ENCODE data around the gene ESRRG. TPM values are rescaled to one million over a fixed set of nuclear protein-coding genes. Genes with fewer than 3 reads are reported as not detected.

ESRRG gene
- total RNA-seq, 1 donor from 2014 or later, result not detected

DNA sequence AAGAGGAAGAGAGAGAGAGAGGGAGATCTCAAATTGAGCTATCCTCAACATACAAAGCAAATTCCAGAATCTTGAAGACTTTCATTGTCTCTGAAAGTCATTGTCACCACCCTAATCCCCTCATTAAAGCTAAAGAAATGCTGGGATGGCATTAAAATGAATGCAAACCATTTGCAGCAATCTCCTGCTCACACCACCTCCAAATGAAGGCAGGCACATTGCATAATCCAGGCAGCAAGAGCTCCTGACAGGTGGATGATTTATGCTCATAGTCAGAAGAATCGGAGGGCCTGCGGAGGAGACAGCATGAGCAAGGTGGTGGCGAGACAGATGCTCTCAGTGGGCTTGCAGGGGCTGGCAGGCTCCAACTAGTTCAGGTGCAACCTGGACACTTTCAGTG is 90.2 kb downstream of the ESRRG start:
- DNase-seq (ENCODE audit: low read depth in 2 of 2), result no peak

DNA sequence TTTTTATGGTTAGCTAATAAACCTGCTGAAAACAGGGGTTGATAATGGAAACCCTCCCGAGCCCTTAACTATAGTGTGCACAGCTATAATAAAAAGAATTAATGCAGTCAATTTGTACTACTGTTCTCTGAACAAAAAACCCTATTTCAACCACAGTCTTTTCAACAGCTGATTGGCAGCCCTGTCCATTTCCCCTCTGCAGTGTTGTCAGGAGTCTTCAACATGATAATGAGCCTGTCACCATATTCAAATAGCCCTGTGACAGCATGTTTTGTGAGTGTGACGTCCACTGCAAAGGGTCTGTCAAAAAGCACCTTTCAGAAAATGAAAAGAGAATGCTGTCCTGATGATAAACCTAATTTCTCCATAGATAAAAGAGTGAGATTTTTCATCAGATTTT is 92.7 kb downstream of the ESRRG start:
- DNase-seq (ENCODE audit: low read depth in 2 of 2), result no peak

DNA sequence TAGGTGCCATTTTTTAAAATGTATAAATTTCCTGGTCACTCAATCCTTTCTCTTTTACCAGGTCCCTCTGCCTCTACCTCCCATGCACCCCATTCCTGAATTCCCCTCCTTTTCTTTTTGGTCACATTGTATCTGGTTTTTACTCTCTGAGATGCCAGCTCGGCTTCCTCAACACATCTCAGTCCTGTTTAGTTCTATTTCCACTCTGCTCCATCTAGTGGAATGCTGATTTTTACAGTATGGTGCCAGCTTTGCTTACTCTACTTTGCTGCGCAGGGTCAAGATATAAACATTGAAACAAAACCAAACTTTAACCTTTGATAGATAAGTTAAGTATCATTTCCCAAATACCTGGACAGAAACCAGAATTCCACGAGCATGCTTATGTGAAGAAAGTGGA is 96.0 kb downstream of the ESRRG start:
- DNase-seq (ENCODE audit: low read depth in 2 of 2), result no peak

DNA sequence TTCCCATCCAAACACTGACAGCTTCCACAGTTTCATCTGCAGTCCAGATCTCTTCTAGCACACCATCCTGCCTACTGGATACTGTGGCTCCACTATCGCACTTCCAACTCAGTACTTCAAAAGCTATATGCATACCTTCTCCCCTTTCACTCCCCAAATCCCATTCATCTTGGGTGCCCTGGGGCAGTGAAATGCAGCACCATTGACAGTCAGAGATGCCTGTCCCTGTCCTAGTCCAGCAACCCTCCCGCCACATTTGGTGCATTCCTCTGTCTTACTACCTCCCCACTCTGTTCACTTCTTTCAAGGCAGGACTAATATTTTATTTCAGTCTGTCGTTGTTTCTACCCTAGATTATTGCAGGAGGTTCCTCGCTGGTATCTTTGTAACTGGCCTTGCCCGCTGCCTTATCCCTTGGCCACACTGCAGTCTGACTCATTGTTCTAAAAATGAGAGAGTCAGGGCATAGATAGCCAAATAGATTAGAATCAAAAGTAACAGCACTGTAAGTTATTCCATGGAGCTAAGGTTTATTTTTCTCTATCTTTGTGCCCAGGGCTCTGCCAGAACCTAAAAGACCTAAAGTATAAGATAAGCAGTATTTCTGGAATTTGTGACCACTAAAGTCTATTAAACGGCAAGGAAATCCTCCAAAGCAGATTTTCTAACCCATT is 96.7 kb downstream of the ESRRG start:
- no peak for DNase-seq (ENCODE audit: low read depth in 2 of 2)

DNA sequence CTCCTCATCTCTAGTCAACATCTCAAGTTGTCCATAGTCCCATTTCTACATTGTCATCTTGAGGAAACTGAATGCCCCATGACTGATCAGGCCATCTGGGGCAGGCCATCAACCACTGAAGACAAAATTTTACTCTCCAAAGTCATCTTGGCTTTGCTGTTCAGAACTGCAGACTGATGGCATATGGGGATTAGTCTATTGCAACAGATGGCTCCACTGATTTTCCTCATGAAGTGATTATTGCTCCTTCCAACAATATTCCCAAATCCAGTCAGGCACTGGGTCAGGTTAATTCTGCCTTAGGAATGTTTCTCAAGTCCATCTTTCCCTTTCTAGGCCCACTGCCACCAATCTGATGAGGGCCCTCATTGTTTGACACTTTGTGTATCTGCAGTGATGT is 101.7 kb downstream of the ESRRG start:
- no peak for DNase-seq (ENCODE audit: low read depth in 2 of 2)

DNA sequence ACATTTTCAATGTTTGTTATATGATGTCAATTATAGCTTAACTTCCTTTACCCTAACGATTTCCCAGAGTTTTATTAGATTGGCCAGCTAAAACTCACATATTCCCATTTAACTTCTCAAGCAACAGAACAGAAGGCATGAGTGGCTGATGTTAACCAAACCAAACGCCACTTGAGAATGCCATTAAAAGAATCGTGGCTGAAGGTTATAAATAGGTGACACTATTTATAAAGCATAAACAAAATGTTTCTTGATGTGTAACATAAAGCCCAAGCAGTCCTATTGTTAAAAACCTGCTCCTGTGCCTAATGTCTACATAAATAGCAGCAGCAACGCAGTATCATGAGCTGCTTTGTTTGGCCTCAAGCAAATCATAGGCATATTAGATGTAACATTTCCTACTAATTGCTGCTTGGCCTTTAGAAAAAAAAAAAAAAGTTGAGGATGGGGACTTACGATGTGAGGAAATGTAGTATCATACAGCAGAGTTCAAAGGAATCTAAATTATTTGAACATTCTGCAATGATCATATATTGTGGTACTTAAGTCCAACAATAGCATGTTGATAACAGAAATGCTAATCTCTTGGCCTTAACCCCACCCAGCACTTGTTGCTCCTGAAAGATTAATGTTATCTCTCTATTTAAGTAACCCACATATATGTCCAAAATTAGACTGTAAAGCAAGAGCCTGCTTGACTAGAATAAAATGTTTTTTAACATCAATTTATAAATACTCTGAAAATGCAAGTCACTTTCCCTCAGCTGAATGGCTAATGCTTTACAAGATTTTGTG is 106.0 kb downstream of the ESRRG start:
- DNase-seq (ENCODE audit: low read depth in 2 of 2), result no peak

DNA sequence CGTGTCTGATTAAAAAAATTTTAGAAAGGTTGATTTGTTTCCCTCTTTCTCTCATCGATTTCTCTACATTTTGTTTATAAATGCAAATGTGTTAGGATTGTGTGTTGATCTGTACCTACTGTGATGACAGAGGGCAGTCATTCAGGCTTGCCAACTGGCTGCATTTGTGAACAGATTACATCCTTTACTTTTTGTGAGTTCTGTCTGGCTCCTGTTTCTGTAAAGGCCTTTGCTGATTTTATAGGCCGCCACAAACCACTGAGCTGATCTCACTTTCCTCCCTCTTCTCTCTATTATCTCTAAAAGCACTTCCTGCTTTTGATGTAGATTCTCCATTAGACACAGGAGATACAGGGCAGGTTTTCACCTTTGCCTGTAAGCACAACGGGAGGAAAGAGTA is 106.8 kb downstream of the ESRRG start:
- no peak for DNase-seq (ENCODE audit: low read depth in 2 of 2)

DNA sequence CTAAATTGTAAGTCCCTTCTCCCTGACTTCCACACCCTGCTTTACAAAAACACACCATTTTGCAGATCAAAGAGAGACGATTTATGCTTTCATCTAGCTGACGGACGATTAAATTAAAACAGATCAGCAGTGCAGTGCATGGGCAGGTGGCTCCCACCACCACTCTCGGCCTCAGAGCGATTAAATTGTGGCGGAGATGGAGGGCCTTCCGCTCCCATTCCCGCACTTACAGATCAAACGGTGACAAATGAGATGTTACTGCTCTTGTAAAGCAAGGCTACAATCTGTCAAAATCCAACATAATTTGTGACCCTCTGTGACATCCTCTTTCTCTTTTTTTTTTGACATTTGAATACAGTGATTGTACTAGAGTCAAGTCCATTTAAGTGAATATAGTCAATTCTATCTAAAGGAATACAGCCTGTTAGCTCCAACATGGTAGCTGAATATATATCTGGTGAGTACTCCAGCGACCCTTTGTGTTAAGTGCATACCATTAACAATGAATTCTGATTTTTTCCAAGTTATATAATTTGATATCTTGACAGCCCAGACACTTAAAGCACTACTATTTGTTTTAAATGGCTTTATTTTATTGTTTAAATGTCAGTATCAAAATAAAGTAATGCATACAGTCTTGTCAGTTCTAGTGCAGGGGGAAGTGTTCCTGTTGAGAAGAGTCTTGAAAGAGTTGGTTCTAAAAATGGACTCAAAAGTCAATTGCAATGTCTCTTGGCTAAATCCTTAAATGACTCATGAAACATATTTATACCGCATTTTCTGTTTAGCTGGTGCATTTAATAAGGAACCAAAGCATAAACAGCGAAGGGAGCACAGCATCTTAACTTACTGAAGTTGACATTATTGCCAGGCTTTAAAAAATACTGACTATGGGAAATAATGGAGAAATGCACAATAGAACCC is 109.0 kb downstream of the ESRRG start:
- DNase-seq (ENCODE audit: low read depth in 2 of 2), result no peak

DNA sequence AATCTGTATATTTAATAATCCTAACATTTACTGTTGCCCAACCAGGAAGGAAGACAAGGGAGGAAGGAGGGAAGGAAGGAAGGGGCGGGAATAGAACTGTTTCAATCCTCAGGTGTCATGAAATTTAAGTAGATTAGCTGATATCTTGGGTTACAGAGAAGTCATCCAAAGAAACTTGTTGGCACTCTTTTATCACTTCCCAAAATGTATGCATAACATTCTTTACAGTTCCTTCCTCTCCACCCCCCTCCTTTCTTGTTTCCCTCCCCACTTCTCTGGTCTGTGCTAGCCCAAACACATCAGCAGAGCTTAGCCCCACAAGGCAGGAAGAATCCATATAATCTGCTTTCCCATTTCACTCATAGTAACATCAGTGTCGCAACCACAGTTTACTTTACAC is 110.9 kb downstream of the ESRRG start:
- DNase-seq (ENCODE audit: low read depth in 2 of 2), result no peak

DNA sequence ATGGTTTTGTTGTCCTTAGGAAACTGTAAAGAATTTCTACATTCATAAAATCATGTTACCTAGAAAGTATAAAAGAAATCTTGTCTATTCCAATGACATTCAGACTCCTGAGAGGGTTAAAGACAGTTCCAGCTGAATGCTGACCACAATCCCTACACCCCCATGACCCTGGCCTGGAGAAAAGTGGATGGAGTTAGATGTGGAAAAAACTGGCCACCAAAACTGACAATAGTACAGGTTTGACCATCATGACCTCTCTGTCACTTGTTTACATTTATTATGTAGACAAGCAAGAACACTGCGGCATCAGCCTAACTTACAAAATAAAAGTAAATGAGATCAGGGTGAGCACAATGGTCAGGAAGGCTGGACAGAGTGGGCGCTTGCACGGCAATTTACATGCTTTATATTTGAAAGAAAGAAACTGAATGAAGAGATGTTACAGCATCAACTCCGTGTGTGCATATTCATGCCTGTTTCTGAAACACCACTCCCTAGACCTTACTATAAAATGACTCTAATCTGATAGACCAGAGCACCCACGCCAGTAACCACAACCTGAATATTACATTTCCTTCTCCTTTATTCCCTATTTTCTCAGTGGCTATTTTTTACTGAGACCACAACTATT is 116.0 kb downstream of the ESRRG start:
- DNase-seq (ENCODE audit: low read depth in 2 of 2), result no peak

DNA sequence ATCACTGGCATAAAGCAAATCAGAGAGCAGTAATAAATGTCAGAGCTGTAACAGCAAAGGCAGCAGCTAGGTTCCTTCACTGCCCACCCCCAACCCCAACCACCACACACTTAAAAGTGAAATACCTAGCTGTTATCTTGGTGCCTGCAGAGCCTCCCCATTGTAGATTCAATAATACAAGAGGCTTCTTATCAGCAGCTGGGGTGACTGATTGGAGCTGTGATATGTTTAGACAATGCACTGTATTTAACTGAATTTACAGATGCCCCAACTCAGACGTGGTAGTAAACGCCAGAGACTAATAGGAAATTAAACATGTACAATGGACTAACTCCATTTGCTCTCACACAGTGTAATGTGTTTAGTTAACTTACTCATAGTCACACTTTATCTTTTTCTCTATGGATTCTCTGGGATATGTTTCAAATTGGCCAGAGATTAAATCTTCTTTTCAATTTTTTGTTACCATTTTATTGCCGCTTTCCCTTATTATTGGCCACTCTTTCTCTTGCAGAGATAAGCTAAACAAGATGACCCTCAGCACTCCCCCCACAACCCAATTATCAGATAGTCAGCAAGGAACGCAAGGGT is 117.1 kb downstream of the ESRRG start:
- DNase-seq (ENCODE audit: low read depth in 2 of 2), result no peak

DNA sequence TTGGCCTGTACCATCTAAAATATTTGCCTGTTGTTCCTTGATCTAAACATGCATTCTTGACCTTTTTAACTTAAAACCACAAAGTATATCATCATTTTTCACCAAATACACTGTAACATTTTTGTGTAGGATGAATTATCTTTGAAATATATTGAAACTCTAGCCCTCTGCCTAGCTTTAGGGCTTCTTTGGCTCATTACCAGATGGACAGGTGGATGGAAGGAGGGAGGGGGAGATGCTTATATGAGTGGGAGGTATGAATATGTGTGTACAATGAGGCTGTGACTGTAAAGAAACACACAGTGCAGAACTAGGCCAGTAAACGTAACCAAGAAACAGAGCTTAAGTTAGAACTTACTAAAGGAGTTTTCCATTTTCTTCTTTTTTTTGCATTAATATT is 118.5 kb downstream of the ESRRG start:
- DNase-seq (ENCODE audit: low read depth in 2 of 2), result no peak

DNA sequence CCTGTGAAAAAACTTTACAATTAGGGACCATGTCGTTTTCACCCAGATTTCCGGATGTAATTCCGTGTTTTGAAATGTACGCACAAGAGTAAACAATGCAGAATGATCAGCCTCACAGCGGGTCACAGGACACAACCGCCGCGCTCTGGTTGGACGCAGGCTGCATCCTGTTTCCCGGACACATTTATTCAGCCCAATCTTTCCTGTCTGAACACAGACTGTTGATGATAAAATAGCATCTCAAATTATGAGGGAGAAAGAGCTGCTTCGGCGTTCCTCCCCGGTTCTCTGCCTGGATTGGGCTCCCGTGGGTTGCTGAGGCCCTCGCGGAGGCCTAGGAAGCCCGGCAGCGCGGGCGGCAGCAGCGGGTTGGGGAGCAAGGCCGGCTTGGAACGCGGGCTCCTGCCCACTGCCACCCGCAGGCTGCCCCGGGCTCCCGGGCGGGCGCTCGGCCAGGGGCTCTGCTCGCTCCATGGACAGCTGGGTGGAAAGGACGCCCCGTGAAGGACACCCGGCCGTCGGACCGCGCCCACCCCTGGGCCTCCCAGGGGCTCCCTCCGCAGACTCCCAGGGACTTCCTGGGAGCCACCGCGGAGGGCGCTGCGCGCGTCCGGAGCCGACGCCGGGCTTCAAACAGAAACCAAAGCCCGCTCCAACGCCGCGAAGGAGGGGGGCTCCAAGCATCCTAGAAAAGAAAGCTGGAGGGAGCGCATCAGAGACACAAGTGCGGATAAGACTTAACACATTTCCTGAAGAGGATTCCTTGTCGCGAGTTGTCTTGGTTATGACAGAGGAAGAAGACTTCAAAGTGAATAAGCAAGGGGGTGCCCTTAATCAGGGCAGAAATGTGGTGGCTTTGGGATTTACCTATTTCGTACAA is 122.3 kb downstream of the ESRRG start:
- peak; percentile 43 to 44 for DNase-seq (ENCODE audit: low read depth in 2 of 2)

DNA sequence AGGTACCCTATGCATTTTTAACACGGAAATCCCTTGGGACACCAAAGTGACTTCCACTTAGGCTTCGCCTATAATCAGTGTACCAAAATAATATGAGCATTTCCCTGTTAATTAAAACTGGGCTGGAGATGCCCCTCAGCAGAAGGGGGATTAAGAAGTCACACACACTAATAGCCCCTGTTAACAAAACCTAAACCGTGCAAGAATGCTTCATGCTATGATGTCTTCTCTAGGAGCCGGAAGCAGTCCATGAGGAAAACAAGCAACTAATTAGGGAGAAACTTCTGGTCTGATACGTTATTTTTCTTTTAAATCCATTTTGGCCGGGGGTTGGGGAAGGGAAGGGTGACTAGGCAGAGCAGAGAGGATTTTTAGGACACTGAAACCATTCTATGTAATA is 123.4 kb downstream of the ESRRG start:
- DNase-seq (ENCODE audit: low read depth in 2 of 2), result no peak

DNA sequence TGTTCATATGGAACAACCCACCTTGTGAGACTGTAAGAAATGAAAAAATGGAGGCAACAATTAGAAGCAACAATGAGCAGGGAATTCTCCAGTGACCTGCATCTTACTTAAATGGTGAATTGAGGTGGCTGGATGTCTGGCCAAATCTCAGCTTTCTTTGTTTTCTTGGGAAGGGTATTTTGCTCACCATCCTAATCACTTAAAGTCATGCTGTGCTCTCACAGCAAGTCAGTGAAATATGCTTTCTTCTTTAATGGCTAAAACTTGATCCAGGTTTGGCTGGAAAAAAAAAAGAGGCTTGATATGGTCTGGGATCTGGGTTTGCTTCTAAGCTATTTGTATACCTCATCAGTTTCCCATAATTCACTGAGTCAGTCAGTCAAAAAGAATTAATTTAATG is 124.8 kb downstream of the ESRRG start:
- DNase-seq (ENCODE audit: low read depth in 2 of 2), result no peak

DNA sequence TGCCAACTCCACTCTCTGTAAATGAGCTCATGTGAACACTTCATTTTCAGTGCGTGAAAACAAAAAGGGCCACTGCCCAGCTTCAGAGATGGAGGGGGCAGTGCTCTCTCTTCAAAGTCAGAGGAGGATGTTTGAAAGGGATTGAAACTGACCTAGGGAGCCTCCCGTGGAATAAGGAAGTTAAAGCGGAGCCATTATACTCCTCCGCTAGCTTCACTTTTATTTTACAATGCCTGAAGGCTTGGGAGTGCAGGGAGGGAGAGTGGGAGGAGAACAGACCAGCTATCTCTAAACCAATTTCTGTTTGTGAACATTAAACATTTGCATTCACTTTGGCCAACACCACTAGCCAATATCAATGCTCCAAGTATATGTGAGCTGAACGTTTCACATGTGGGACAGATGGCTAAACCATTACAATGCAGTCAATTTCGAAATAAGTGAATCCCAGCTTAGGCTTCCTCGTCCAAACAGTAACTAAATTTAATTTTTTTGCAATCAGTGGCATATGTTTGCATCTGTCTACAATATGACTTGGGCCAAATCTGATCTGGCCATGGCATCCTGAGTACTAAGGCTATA is 126.9 kb downstream of the ESRRG start:
- DNase-seq (ENCODE audit: low read depth in 2 of 2), result no peak

DNA sequence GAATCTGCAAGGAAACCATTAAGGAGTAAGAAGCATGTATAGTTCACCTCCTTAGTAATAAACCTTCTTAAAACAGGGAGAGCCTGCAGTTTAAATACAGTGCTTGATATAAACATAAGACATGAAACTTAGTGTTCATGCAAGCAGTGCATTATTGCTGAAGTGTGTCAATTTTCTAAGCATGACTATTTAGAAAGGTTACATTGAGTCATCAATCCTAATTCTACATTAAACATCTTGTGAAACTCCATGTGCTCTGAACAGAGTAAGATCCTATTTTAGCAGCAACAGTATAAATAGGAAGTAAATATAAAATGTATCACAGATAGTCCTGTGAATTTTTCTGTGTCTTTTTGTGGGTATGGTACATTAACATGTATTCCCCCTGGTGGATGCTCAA is 135.5 kb downstream of the ESRRG start:
- no peak for DNase-seq (ENCODE audit: low read depth in 2 of 2)

DNA sequence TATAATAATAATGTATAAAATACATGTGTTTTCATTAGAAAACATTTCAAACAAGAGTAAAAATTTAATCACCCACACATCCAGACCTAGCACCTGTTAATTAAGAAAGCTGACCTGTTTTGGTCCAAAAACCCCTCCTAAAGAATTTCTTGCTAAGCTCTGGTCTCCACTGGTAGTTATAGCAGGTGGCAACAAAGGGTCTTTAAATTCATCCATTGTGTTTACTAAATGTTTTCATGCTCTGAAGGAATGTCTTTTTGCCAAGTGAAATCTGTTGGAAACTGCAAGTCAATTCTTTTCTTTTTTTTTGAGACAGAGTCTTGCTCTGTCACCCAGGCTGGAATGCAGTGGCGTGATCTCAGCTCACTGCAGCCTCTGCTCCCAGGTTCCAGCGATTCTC is 141.1 kb downstream of the ESRRG start:
- DNase-seq (ENCODE audit: low read depth in 2 of 2), result no peak

DNA sequence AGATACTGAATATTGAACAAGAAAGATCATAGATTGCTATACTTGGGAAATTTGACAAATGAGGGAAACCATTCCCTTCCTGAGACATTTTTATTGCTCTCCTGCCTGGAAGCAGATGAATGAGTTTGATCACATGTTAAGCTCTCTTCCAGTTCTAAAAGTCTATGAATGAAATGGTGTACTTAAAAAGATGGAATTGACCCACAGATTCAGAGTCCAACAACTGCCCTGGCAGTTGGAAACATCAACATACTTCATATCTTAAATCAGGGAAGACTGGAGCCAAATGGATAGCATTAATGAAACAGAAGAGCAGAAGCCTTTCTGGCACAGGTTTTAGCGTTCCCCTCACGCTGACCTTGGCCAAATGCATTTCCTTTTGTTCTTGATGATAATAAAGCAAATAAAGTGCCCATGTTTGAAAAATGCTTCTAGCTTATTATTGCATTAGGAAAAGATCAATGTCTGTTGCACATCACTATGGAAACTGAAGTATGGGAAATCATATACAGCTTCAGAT is 142.6 kb downstream of the ESRRG start:
- no peak for DNase-seq (ENCODE audit: low read depth in 2 of 2)
